AG09319 (cell line): Measurements from ENCODE around the gene GALR2.

Experiments used
- DNase-seq: peaks from one replicate; pipeline ENCODE4 v3.0.0-alpha.2; 2010; ENCODE audit warnings: low read depth; ENCODE audit errors: extremely low read depth
- TF ChIP-seq, protein P1 (sequence below): IDR thresholded peaks from 2 replicates; pipeline ENCODE4 v1.5.1; 2011; ENCODE audit warnings: low read depth, mild to moderate bottlenecking, inconsistent platforms, low read length, moderate library complexity

The GALR2 gene

DNA sequence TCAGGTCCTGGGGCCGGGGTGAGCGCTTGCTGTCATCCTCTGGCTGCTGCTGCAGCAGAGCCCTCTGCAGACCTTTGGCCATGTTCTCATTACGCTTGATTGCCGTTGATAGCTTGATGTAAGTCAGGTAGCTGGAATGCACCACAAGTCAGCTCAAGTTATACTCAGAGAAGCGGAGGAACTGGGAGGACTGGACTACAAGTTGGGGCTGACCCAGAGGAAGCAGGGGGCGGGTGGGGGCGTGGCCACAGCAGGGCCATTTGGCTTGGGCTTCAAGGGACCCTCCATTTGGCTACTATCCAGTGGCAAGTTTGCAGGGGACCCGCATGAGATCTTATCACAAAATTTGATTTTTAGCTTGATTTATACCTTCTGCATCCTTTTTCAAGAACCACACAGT lies 28.5 kb upstream of the GALR2 start:
- DNase-seq = no peak
- TF ChIP-seq, protein P1, sequence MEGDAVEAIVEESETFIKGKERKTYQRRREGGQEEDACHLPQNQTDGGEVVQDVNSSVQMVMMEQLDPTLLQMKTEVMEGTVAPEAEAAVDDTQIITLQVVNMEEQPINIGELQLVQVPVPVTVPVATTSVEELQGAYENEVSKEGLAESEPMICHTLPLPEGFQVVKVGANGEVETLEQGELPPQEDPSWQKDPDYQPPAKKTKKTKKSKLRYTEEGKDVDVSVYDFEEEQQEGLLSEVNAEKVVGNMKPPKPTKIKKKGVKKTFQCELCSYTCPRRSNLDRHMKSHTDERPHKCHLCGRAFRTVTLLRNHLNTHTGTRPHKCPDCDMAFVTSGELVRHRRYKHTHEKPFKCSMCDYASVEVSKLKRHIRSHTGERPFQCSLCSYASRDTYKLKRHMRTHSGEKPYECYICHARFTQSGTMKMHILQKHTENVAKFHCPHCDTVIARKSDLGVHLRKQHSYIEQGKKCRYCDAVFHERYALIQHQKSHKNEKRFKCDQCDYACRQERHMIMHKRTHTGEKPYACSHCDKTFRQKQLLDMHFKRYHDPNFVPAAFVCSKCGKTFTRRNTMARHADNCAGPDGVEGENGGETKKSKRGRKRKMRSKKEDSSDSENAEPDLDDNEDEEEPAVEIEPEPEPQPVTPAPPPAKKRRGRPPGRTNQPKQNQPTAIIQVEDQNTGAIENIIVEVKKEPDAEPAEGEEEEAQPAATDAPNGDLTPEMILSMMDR = no peak

DNA sequence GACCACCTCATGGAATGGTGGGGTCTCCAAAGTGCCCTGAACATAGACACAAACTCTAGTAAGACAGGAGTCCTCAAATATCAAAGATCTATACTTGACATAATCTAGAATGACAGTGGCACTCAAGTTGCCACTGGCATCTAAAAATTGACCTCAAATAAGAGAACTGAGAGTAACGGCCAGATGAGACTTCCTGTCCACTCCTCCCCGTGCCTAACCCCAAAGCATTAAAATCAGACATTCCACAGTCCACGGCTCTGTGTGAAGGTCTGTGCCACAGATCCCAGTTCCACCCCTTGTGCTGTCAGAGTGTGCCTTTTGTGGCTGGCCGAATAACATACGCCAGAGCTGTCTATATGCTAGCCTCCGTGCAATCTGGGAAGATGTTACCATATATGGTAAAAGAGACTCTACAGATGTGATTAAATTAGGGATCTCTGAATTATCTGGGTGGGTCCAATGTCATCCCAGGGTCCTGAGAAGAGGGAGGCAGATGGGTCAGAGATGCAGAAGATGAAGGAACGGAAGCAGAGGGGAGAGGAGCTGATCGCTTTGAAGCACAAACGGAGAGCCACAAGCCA lies 26.5 kb upstream of the GALR2 start:
- TF ChIP-seq, protein P1 = no peak
- DNase-seq = no peak

DNA sequence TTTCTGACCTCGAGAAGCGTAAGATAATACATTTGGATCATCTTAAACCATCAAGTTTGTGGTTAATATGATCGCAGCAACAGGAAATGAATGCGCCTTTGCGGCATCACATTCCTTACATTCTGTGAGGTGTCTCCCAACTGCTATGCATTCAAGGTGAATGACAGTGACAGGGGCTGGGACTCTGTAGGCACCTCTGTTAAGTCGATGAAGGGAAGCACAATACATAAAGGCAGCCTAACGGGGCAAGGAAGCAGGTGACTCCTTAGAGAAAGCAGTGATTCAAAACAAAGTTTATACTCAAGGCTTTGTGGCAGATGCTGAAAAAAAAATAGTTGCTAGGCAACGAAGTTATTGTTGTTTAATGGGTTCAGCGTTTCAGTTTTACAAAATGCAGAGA lies 25.9 kb upstream of the GALR2 start:
- DNase-seq = no peak
- TF ChIP-seq, protein P1 = no peak

DNA sequence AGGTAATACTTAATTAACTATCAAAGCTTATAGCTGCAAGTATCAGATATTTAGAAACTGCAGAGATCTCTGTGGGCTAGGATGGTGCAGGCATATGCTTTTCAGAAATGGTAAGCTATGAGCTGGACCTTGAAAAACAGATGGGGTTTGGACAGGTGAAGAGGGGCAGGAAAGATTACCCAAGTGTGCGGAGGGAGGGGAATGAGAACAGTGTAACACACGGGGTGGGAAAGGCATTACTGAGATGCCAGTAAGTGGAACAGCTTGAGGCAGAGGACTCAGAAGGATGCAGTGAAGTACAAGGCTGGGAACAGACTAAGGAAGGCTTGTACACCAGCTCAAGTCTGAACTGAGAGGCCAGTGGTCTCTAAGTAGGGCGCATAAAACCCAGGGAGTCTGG lies 25.3 kb upstream of the GALR2 start:
- TF ChIP-seq, protein P1 = no peak
- DNase-seq = no peak

DNA sequence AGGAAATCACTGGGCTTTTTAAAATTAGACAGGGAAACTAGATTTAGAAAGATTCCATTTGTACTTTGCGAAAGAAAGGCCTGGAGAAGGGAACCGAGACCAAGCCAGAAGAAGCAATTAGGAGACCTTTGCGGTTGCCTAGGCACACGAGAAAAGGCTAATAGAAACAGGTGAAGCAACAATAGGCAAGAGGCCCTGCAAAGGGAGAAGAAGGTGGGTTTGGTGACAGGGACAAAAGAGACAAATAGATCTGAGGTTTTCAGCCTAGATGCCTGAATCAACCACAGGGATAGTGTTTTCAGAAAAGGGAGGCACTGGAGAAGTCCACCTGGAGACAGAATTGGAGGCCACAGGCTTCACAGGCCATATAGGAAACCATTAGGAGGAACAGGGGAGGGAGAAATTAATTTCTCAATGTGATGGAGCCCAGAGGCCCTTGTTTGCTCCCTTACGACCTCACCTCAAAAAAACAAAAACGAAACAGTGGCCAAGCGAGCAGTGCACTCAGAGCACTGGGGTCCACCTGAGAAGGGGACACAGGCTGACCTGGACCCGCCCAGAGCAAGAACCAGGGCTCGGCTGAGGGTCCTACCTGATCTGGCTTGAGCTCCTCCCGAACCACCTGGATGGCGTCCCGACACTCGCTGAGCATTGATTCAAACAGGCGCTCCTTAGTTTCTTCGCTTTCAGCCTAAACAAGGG lies 24.6 kb upstream of the GALR2 start:
- no peak for DNase-seq
- TF ChIP-seq, protein P1 = no peak

DNA sequence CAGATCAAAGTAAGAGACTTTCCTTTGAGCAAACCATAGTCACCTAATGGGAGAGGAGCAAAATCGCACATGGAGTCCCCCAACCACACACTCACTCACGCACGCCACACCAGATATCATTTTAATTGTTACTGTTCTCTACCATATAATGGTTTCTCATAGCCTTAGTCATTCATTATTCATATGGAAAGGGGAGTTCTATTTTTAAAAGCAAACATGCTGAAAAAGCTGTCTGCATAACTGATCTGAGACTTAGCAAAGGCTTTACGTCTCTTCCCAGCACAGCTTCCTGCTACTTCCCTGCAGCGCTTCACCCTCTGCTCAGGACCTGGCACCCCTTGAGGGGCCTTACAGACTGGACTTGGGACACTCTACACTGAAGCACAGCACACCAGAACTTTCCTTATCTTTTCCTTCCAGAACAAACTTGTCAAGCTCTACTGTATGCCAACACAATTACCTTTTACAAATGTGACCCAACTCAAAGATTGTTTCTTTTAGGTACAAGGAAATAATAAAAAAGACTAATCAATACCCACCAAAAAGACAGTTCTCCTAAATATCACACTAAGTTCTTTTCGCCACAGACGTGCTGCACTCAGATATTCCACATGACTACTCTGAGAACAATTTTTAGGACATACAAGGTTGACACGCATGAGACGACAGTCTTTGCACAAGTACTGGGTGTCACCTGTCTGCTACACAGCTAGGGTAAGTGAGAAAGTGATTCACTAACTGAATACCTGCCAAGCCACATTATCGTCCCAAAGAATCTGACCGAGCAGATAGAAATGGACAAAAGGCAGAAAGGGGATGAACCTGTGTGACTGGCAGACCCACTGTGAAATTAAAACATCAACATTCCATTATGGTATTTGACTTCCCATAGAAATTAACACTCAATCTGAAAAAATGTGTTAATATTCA lies 23.8 kb upstream of the GALR2 start:
- DNase-seq = no peak
- TF ChIP-seq, protein P1 = no peak

DNA sequence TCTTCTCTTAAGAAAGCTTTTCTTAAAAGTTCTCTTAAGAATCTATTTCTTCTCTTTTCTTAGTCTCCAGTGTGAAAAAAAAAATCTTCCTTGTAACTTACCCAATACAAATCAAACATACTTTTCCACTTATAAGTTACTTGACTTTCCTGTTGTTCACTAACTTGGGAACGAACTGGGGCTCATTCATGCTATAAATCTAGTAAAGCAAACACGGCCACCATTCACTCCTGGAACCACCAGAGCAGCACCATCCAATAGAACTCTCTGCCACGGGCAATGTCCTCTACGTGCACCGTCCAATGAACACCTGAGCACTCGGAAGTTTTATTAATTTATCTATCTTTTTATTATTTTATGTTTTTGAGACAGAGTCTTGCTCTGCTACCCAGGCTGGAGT lies 23.0 kb upstream of the GALR2 start:
- TF ChIP-seq, protein P1 = no peak
- DNase-seq = no peak
